WERI-Rb-1 (cell line): Measurements from ENCODE around the gene XPO5.

Source experiments
- DNase-seq: peaks from one replicate; pipeline ENCODE4 v3.0.0-alpha.2; 2020
- H3K27ac ChIP-seq: fragments of 250-450 bp; sonication (Bioruptor Pico); 2 replicates; pipeline ENCODE4 v1.5.1; 2020; ENCODE audit warnings: mild to moderate bottlenecking, moderate library complexity
- H3K27me3 ChIP-seq: fragments of 250-450 bp; sonication (Bioruptor Pico); 2 replicates; pipeline ENCODE4 v1.5.1; 2021; ENCODE audit warnings: mild to moderate bottlenecking, low read depth, moderate library complexity; ENCODE audit not compliant: insufficient read depth, severe bottlenecking
- H3K36me3 ChIP-seq: fragments of 250-450 bp; sonication (Bioruptor Pico); 2 replicates; pipeline ENCODE4 v1.5.1; 2020; ENCODE audit warnings: mild to moderate bottlenecking, moderate library complexity
- H3K4me3 ChIP-seq: 2 replicates; pipeline ENCODE4 v1.5.1; 2011; ENCODE audit warnings: low read depth, mild to moderate bottlenecking, control low read depth, low read length
- H3K9me3 ChIP-seq: fragments of 250-450 bp; sonication (Bioruptor Pico); 2 replicates; pipeline ENCODE4 v1.5.1; 2021; ENCODE audit warnings: mild to moderate bottlenecking, moderate library complexity; ENCODE audit not compliant: severe bottlenecking
- TF ChIP-seq, protein P1 (sequence below): IDR thresholded peaks from 2 replicates; pipeline ENCODE4 v1.5.1; 2011; ENCODE audit warnings: low read depth, mild to moderate bottlenecking, control low read depth, inconsistent platforms, low read length

XPO5 gene

DNA sequence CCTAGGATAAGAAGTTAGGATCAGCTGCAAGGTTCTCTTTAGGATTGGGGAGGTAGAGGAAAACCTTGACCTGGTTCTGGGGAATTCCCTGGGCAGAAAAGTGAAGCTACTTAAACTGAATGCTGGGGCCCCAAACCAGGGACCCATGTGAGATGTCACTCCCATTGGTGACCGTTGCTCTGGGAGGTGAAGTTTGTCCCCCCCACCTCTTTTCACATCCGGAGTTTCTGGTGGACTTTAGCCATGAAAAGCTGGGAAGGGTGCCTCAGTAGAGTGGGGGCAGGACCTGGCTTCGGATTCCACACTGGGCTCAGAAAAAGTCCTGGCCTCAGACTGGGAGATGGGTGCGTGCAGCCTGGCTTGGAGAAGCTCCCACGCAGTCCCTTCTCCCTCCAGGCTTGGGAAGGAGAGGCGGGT is 85.3 kb downstream of the XPO5 start:
- DNase-seq: no peak
- no peak overlapping the region for H3K27ac ChIP-seq
- H3K4me3 ChIP-seq: no peak overlapping the region
- no peaks in the 10 kb centered on the region for H3K9me3 ChIP-seq
- H3K36me3 ChIP-seq: peaks cover 16% of the 10 kb centered on the region
- TF ChIP-seq, protein P1, sequence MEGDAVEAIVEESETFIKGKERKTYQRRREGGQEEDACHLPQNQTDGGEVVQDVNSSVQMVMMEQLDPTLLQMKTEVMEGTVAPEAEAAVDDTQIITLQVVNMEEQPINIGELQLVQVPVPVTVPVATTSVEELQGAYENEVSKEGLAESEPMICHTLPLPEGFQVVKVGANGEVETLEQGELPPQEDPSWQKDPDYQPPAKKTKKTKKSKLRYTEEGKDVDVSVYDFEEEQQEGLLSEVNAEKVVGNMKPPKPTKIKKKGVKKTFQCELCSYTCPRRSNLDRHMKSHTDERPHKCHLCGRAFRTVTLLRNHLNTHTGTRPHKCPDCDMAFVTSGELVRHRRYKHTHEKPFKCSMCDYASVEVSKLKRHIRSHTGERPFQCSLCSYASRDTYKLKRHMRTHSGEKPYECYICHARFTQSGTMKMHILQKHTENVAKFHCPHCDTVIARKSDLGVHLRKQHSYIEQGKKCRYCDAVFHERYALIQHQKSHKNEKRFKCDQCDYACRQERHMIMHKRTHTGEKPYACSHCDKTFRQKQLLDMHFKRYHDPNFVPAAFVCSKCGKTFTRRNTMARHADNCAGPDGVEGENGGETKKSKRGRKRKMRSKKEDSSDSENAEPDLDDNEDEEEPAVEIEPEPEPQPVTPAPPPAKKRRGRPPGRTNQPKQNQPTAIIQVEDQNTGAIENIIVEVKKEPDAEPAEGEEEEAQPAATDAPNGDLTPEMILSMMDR: no peak
- H3K27me3 ChIP-seq: no peaks in the 10 kb centered on the region

DNA sequence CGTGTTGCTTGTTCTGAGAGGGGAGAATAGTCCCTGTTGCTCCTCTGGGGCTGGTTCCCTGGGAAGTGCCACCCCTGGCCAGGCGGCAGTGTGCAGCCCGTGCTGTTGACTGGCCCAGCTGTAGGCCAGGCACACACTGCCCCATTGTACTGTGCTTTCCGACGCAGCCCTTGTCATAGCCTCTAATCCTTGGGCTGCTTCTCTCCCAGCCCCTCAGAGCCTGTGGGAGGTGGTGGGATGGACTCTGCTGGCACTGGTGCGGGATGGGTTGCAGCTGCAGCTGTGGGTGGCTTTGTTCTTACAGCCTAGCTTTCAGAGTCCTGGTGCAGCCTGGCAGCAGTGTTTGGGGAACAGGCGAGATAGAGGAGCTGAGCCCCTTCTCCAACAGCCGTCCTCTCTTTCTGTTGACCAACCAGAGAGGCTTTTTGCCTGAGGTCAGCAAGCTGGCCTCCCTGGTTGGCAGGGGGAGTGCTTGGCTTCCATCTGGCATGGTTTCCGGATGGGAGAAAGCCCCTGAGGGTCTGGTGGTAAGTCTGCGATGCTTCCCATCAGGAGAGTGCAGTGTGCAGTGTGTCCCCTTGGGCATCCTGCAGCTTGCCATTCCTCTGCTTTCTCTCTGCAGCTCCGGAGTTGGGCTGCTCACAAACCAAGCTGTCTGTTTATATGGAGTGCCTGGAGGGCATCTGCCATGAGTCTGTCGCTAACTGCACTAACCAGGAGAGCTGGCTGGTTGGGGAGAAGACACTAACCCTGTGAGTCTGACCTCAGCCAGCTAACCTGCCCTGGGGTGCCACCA is 86.4 kb downstream of the XPO5 start:
- TF ChIP-seq, protein P1: no peak
- Histone ChIP-seq H3K27ac (no peak overlapping the region), H3K4me3 (no peak overlapping the region), H3K9me3 (no peaks in the 10 kb centered on the region), H3K27me3 (no peaks in the 10 kb centered on the region), H3K36me3 (peaks cover 26% of the 10 kb centered on the region)
- no peak for DNase-seq

- no peaks in the 10 kb centered on the region for H3K9me3 ChIP-seq
- no peak overlapping the region for H3K27ac ChIP-seq
- no peak overlapping the region for H3K4me3 ChIP-seq
- TF ChIP-seq, protein P1: no peak
- H3K36me3 ChIP-seq: peaks cover 24% of the 10 kb centered on the region
- no peaks in the 10 kb centered on the region for H3K27me3 ChIP-seq
- DNase-seq: no peak
These were observed 87.1 kb downstream of the XPO5 start for GRCh38 chr6:43488667-43489276.

GRCh38 chr6:43481591-43482236 is 94.1 kb downstream of the XPO5 start:
- Histone ChIP-seq H3K27ac (no peak overlapping the region), H3K27me3 (no peaks in the 10 kb centered on the region), H3K36me3 (peaks cover 53% of the 10 kb centered on the region), H3K9me3 (no peaks in the 10 kb centered on the region), H3K4me3 (no peak overlapping the region)
- DNase-seq: no peak
- TF ChIP-seq, protein P1: no peak

- no peak for DNase-seq
- Histone ChIP-seq H3K27ac (no peak overlapping the region), H3K4me3 (no peak overlapping the region), H3K27me3 (no peaks in the 10 kb centered on the region), H3K36me3 (peaks cover 52% of the 10 kb centered on the region), H3K9me3 (no peaks in the 10 kb centered on the region)
- TF ChIP-seq, protein P1: no peak
These were observed 94.8 kb downstream of the XPO5 start for GRCh38 chr6:43481075-43481474.
